DND-41 (cell line): ENCODE data around the gene CT45A1.
"Not testable (repeated sequence)": the region's sequence is repeated elsewhere in the genome, so short reads cannot be mapped to it uniquely, and the experiment has no call there.

Experiments
- CTCF ChIP-seq: IDR thresholded peaks from 2 replicates; pipeline ENCODE4 v1.5.1; 2012; ENCODE audit warnings: borderline replicate concordance, low read length, moderate library complexity, mild to moderate bottlenecking; ENCODE audit not compliant: poor library complexity, severe bottlenecking; ENCODE audit errors: extremely low read depth
- EZH2 ChIP-seq: IDR thresholded peaks from 3 replicates; pipeline ENCODE4 v1.6.1; 2012; ENCODE audit warnings: borderline replicate concordance, low read depth, mild to moderate bottlenecking, moderate library complexity, low read length, inconsistent platforms; ENCODE audit not compliant: severe bottlenecking

- not testable (repeated sequence) for TF ChIP-seq CTCF, EZH2
Observed at GRCh38 chrX:135768091-135768490, 54.7 kb downstream of the CT45A1 start, which contains the start of gene CT45A3.
